Gastroesophageal sphincter (tissue), 3 donors: ENCODE measurements around the gene DNAJC7.

Experiments
- EP300 ChIP-seq: sonication (generic); formaldehyde crosslinking; IDR thresholded peaks from one replicate; pipeline ENCODE4 v1.6.1; 2017; ENCODE audit warnings: antibody characterized with exemption, mild to moderate bottlenecking
- POLR2A ChIP-seq, 2 donors: fragments of 450-650 bp; IDR thresholded peaks; one replicate each; pipeline ENCODE4 v1.6.1; 2017; ENCODE audit warnings: antibody characterized with exemption in 2 of 2, mild to moderate bottlenecking in 2 of 2, moderate library complexity in 1 of 2
- POLR2AphosphoS5 ChIP-seq: sonication (generic); formaldehyde crosslinking; IDR thresholded peaks from one replicate; pipeline ENCODE4 v1.6.1; 2017; ENCODE audit warnings: antibody characterized with exemption
- TF ChIP-seq, protein P1 (sequence below), 4 experiments: fragments of 200-600 bp in 2 of 4; fragments of 450-650 bp in 2 of 4; sonication (generic) in 1 of 4; IDR thresholded peaks; one replicate each; pipeline ENCODE4 v1.5.1; 2017 to 2019; ENCODE audit warnings: antibody characterized with exemption in 4 of 4, mild to moderate bottlenecking in 2 of 4, moderate library complexity in 2 of 4

DNA sequence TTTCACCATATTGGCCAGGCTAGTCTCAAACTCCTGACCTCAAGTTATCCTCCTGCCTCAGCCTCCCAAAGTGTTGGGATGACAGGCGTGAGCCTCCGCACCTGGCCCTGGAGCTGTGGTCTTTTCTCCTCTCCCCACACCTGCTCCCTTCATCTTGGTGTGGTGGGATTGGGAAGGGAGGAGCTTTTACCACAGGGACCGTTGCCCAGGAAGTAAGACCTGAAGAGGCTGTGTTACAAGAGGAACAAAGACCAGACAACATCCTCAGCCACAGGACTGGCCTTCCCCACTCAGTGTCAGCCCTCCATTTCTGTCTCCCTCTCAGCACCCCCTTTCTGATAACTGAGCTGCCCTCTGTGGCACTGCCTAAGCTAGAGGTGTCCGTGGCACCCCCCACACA is 42.6 kb upstream of the DNAJC7 start:
- TF ChIP-seq POLR2A (IDR thresholded peaks at IDR 0.05) (no peak), POLR2AphosphoS5 (no peak), EP300 (no peak)
- TF ChIP-seq, protein P1, sequence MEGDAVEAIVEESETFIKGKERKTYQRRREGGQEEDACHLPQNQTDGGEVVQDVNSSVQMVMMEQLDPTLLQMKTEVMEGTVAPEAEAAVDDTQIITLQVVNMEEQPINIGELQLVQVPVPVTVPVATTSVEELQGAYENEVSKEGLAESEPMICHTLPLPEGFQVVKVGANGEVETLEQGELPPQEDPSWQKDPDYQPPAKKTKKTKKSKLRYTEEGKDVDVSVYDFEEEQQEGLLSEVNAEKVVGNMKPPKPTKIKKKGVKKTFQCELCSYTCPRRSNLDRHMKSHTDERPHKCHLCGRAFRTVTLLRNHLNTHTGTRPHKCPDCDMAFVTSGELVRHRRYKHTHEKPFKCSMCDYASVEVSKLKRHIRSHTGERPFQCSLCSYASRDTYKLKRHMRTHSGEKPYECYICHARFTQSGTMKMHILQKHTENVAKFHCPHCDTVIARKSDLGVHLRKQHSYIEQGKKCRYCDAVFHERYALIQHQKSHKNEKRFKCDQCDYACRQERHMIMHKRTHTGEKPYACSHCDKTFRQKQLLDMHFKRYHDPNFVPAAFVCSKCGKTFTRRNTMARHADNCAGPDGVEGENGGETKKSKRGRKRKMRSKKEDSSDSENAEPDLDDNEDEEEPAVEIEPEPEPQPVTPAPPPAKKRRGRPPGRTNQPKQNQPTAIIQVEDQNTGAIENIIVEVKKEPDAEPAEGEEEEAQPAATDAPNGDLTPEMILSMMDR (IDR thresholded peaks at IDR 0.05), result no peak
